Dendritic cell treated with granulocyte-macrophage colony-stimulating factor and Interleukin-4, amounts not matched to agents 40 ng/mL and 50 ng/mL, for 4 days (primary cell): ENCODE data around the gene AFTPH.
"Not testable (repeated sequence)": the region's sequence is repeated elsewhere in the genome, so short reads cannot be mapped to it uniquely, and the experiment has no call there.

Experiments used
- H3K27ac Mint-ChIP-seq: one replicate; pipeline ENCODE4 v1.8.0; 2022; ENCODE audit warnings: mild to moderate bottlenecking, mixed read lengths
- H3K27me3 Mint-ChIP-seq: one replicate; pipeline ENCODE4 v1.8.0; 2022; ENCODE audit warnings: mild to moderate bottlenecking, mixed read lengths
- H3K36me3 Mint-ChIP-seq: one replicate; pipeline ENCODE4 v1.8.0; 2022; ENCODE audit warnings: low read depth, mixed read lengths
- H3K4me1 Mint-ChIP-seq: one replicate; pipeline ENCODE4 v1.8.0; 2022; ENCODE audit warnings: low read depth, mixed read lengths
- H3K4me3 Mint-ChIP-seq: one replicate; pipeline ENCODE4 v1.8.0; 2022; ENCODE audit warnings: mild to moderate bottlenecking, moderate library complexity, mixed read lengths
- H3K9me3 Mint-ChIP-seq: one replicate; pipeline ENCODE4 v1.8.0; 2022; ENCODE audit warnings: mixed read lengths
- intact Hi-C: fragments of 100-400 bp; cut with micrococcal nuclease; formaldehyde crosslinking; loops from one replicate; pipeline ENCODE4 v1.15.0; 2022

Gene AFTPH

DNA sequence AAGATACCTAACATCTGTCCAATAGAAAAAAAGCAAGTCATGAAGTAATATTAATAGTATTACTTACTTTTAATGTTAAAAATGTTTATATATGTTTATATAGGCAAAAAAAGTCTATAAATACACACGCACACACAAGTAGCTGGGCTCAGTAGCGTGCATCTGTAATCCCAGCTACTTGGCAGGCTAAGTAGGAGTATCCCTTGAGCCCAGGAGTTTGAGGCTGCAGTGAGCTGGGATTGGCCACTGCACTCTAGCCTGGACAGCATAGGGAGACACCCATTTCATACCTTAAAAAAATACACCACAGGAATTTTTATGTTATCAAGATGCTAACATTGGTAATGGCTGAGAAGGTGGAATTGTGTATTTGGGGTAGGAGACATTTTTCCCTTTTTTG, 17.4 kb upstream of the AFTPH start:
- intact Hi-C loops: no loop called here
- no peak overlapping the region for H3K4me3 Mint-ChIP-seq
- H3K36me3 Mint-ChIP-seq: no peaks in the 10 kb centered on the region
- H3K4me1 Mint-ChIP-seq: peaks cover 18% of the 10 kb centered on the region
- H3K9me3 Mint-ChIP-seq: no peaks in the 10 kb centered on the region
- H3K27me3 Mint-ChIP-seq: peaks cover 2% of the 10 kb centered on the region
- H3K27ac Mint-ChIP-seq: no peak overlapping the region

DNA sequence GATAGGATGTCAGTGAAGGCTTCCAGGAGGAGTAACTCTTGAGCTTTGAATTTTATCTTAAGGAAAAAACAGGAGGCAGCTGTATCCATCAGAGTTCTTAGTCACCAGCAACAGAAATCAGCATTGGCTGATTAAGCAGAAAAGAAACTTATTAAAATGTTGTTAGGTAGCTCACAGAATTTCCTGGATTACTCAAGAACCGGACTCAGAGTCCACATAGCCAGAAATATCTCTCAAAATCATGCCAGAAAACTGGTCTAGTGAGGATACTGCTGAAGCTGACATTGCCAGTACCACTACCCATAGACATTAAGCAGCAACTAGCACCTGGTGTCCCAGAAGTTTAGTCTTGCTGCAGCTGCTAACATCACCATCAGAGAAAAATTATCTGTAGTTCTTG, 10.1 kb upstream of the AFTPH start:
- intact Hi-C loops: no loop called here
- H3K36me3 Mint-ChIP-seq: no peaks in the 10 kb centered on the region
- no peaks in the 10 kb centered on the region for H3K4me1 Mint-ChIP-seq
- no peaks in the 10 kb centered on the region for H3K9me3 Mint-ChIP-seq
- no peaks in the 10 kb centered on the region for H3K27me3 Mint-ChIP-seq
- no peak overlapping the region for H3K4me3 Mint-ChIP-seq
- H3K27ac Mint-ChIP-seq: no peak overlapping the region

DNA sequence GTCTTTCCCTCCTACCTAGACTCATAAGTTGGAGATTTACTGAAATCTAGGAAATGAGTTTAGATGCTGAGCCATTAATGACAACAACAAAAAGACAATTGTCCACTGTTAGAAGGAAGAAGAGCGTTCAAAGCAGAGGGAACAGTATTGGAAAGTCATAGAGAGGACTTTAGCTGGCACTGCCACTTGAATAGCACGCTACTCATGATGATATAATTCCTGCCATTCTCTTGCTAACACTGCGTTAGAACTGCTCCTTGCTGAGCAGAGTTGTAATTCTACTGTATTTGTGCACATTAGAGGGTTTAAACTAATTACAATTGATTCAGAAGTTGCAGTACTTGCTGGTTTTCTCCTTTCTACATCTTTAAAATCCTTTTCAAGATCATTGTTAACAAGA, 9.0 kb upstream of the AFTPH start:
- H3K27me3 Mint-ChIP-seq: no peaks in the 10 kb centered on the region
- no peaks in the 10 kb centered on the region for H3K36me3 Mint-ChIP-seq
- H3K27ac Mint-ChIP-seq: no peak overlapping the region
- no peaks in the 10 kb centered on the region for H3K4me1 Mint-ChIP-seq
- no peak overlapping the region for H3K4me3 Mint-ChIP-seq
- H3K9me3 Mint-ChIP-seq: no peaks in the 10 kb centered on the region
- intact Hi-C loops: no loop called here

DNA sequence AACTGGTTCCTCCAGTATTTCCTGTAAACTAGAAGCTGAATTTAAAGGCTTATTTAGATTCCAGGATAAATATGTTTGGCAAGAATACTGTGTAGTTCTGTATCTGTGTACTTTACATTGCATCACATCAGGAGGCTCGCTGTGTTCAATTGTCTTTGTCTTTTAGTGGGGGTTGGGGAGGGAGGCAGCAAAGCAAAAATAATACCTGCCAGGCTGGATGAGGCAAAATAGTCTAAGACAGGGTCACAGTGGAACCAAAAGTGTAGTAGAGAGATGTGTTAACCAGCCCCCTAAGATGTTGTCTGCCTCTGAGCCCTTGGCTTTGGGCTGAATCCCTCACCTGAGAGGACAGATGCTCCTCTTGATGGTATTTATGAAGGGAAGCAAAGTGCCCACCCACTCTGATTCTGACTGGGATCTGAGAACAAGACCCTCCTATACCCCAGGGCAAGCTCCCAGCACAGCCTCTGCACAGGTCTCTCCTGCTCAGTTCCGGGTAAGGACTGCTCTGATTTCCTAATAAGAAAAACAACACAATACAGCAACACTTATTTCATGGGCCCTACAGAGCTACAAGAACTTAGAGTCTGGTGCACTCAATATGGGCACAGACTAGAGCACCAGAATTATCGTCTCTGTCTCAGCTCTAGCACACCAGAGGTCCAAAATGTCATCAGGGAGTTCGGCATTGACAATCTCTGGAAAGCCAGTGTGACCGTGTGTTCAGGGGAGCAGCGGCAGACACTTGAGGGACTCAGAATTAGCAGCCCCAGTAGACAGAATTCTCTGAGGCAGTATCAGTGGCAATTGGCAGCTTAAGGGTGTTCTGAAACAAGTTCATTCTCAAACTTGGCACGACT, 7.2 kb upstream of the AFTPH start:
- Mint-ChIP-seq H3K27ac (no peak overlapping the region), H3K36me3 (no peaks in the 10 kb centered on the region)

DNA sequence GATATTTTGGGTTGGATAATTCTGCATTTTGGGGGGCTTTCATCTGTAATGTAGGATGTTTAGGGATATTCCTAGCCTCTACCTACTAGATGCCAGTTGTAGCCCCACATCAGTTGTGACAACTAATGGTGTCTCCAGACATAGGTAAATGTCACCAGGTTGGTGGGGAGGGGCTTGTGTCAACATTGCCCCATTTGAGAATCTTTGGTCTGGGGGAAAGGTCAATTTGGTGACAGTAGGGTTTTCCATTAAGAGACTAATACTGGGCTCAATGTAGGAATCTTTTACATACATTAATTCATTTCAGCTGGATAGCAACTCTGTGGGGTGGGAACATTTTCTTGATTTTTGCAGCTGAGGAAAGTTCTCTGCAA, 6.6 kb upstream of the AFTPH start:
- Mint-ChIP-seq H3K9me3 (no peaks in the 10 kb centered on the region), H3K4me1 (no peaks in the 10 kb centered on the region), H3K36me3 (no peaks in the 10 kb centered on the region), H3K27me3 (no peaks in the 10 kb centered on the region), H3K4me3 (no peak overlapping the region), H3K27ac (no peak overlapping the region)
- intact Hi-C loops: no loop called here

More for the DNA sequence above, 7.2 kb upstream of the AFTPH start:
- no peaks in the 10 kb centered on the region for H3K4me1 Mint-ChIP-seq
- intact Hi-C loops: no loop called here
- H3K27me3 Mint-ChIP-seq: no peaks in the 10 kb centered on the region
- no peaks in the 10 kb centered on the region for H3K9me3 Mint-ChIP-seq
- H3K4me3 Mint-ChIP-seq: no peak overlapping the region

DNA sequence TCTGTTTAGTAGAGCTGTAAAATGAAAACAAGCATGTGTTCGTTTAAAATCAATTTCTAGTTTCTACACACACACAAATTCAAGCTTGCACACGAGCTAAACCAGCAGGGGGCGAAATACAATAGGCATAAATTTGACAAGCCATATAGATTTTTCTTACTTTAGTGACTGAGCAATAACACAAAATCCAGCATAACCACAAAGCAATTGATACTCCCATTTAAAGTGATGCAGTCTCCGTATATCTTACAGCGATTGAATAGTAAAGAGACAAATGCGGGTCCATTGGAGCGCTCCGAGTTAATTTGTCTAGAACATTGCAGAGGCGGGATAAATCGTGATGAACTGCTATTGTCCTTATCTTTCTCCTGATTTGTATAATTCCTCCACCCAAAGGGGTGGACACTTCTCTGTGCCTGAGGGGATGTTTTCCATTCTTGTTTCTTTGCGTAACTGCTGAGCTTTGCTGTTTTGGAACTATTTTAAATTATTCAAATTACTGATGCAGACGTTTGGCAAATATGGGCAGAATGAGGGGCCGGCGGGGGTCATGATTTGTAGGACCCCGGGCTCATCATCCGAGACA, 1.2 kb upstream of the AFTPH start:
- Mint-ChIP-seq H3K27me3 (no peaks in the 10 kb centered on the region), H3K27ac (peak overlapping the region; percentile 99), H3K4me1 (peaks cover 12% of the 10 kb centered on the region), H3K4me3 (peak overlapping the region; percentile 84), H3K36me3 (peaks cover 19% of the 10 kb centered on the region), H3K9me3 (no peaks in the 10 kb centered on the region)
- intact Hi-C loops: loop anchor here (2.0 to 5.0 kb wide), 3 partner anchors 40 to 229 kb away; no protein-coding TSS in a partner anchor

DNA sequence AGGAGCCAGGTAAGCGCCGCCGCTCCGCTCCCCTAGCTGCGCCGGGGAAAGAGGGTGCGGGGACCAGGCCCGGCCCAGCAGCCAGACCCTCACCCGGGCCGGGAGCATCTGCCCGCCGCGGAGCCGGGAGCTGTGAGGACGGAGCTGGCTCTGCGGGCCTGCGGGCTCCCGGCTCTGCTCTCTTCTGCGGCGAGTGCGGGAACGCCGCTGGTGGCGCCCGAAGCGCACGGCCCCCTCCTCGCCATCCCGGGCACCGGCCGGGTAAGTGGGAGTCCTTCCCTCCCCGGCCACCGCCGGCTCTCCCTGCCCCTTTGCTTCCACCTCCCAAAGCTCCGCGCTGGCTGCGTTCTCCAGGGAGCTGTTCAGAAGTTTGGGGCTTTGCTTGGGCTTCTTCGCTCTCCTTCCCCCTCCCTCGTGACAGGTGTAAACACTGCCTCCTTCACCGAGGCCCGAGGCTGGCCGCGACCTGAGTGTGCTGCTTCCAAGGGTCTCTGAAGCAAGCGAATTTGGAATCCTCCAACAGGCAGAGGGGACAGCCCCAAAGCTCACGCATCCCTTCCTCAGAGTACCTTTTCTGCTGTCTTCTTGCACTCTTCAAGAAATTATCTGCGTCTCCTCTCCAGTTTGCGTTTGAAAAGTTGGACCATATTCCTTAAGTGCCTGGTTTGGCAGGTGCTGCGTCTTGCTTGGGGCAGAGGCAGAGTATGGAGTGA, 632 bp downstream of the AFTPH start:
- intact Hi-C loops: loop anchor here (1.0 to 5.0 kb wide), 4 partner anchors 10 to 340 kb away; no protein-coding TSS in a partner anchor
- no peaks in the 10 kb centered on the region for H3K9me3 Mint-ChIP-seq
- peaks cover 32% of the 10 kb centered on the region for H3K36me3 Mint-ChIP-seq
- peak overlapping the region; percentile 99 for H3K27ac Mint-ChIP-seq
- no peaks in the 10 kb centered on the region for H3K27me3 Mint-ChIP-seq
- H3K4me3 Mint-ChIP-seq: peak overlapping the region; percentile 84
- H3K4me1 Mint-ChIP-seq: peaks cover 30% of the 10 kb centered on the region

DNA sequence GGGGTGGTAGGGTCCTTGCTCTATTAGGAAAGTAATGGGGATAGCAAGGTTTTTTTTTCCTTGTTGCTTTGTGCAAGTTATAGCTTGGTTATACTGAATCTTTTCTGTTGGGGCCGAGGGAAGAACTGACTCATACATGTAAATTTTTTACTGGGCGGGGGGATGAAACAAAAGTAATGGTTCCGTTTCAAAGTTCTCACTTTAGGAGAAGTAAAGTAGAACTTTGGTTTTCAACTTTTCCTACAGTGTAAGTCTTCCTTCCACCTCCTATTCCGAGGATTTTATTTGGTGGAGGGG, 1.1 kb downstream of the AFTPH start:
- intact Hi-C loops: loop anchor here (1.0 to 2.0 kb wide), 2 partner anchors 9 to 340 kb away; no protein-coding TSS in a partner anchor
- H3K4me1 Mint-ChIP-seq: peaks cover 32% of the 10 kb centered on the region
- H3K4me3 Mint-ChIP-seq: peak overlapping the region; percentile 84
- H3K27me3 Mint-ChIP-seq: no peaks in the 10 kb centered on the region
- H3K9me3 Mint-ChIP-seq: no peaks in the 10 kb centered on the region
- H3K36me3 Mint-ChIP-seq: peaks cover 32% of the 10 kb centered on the region
- peak overlapping the region; percentile 99 for H3K27ac Mint-ChIP-seq

DNA sequence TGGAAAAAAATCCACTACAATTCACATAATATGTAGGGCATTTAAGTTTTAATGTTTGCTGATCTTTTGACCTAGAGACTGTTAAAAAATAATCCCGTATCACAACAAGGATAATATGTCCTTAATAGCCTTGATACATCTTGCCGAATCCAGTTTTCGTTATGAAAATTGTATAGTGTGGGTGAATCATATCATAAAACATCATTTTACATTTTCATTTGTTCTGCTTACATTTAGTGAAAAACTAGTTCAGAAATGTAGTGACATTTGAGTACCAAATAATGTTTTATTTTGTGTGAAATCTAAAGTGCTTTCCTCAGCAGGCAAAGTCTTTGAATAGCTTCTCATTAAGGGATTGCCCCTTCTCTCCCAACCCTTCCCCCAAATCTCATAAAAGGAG, 1.9 kb downstream of the AFTPH start:
- intact Hi-C loops: no loop called here
- Mint-ChIP-seq H3K9me3 (no peaks in the 10 kb centered on the region), H3K4me1 (peaks cover 38% of the 10 kb centered on the region)

DNA sequence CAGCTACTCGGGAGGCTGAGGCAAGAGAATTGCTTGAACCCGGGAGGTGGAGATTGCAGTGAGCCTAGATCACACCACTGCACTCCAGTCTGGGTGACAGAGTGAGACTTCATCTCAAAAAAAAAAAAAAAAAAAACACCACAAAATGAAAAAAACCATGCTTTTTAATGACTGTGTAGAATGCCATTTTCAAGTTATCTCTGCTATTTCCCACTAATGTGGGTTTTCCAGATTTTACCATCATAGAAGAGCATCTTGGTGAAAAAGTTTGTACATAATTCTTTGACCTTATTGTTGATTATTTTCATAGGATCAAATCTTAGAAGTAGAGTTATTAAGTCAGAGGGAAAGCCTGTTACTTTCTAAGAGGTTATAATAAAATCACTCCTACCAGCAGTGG, 6.8 kb downstream of the AFTPH start:
- H3K27ac Mint-ChIP-seq, H3K27me3 Mint-ChIP-seq, intact Hi-C loops, H3K9me3 Mint-ChIP-seq: not testable (repeated sequence)
- H3K4me1 Mint-ChIP-seq: peaks cover 62% of the 10 kb centered on the region
- peaks cover 17% of the 10 kb centered on the region for H3K36me3 Mint-ChIP-seq
- H3K4me3 Mint-ChIP-seq: peak overlapping the region; percentile 6

More for the DNA sequence above, 1.9 kb downstream of the AFTPH start:
- no peaks in the 10 kb centered on the region for H3K27me3 Mint-ChIP-seq
- peak overlapping the region; percentile 84 for H3K4me3 Mint-ChIP-seq
- H3K27ac Mint-ChIP-seq: peak overlapping the region; percentile 99
- H3K36me3 Mint-ChIP-seq: peaks cover 32% of the 10 kb centered on the region

DNA sequence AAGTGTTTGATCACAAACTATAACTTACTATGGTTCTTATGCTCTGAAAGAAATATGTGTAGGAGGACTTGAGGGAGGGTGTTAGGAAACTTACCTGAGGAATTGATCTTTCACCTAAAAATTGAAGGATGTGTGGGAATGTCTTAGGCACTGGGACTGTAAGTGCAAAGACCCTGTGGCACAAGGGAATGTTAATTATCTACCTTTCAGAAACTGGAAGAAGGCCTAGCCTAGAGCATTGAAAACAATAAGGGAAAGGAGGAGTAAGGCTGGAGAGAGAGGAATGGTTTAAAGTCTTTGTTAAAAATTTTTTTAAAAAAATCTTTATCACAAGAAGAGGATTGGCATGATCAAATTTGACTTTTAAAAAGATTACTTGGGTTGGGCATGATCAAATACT, 7.9 kb downstream of the AFTPH start:
- intact Hi-C loops: no loop called here
- Mint-ChIP-seq H3K36me3 (peaks cover 21% of the 10 kb centered on the region), H3K4me3 (no peak overlapping the region), H3K9me3 (no peaks in the 10 kb centered on the region), H3K27me3 (no peaks in the 10 kb centered on the region), H3K4me1 (peaks cover 69% of the 10 kb centered on the region), H3K27ac (peak overlapping the region; percentile 35)

DNA sequence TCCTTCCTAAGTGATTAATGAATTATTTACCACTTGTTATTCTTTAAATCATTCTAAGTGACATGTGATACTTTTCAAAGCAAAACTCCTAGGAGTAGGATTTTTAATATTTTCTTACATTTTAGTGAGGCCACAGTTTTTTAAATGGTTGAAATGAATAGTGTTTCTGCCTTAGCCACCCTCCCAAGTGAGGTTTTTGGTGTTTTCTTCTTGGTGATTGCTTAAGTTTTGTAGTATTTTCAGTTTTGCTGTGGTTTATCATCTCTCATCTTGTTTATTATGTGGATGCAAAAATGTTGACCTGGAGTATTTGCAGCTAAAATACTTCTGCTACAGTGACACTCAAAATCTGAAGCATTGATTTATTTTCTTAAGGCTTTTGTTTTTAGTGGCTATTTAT, 9.8 kb downstream of the AFTPH start:
- peaks cover 14% of the 10 kb centered on the region for H3K36me3 Mint-ChIP-seq
- H3K4me3 Mint-ChIP-seq: no peak overlapping the region
- intact Hi-C loops: loop anchor here (1.0 kb wide), 1 partner anchor 9 kb away; no protein-coding TSS in a partner anchor
- peak overlapping the region; percentile 60 for H3K27ac Mint-ChIP-seq
- H3K9me3 Mint-ChIP-seq: no peaks in the 10 kb centered on the region
- H3K27me3 Mint-ChIP-seq: no peaks in the 10 kb centered on the region
- H3K4me1 Mint-ChIP-seq: peaks cover 56% of the 10 kb centered on the region

DNA sequence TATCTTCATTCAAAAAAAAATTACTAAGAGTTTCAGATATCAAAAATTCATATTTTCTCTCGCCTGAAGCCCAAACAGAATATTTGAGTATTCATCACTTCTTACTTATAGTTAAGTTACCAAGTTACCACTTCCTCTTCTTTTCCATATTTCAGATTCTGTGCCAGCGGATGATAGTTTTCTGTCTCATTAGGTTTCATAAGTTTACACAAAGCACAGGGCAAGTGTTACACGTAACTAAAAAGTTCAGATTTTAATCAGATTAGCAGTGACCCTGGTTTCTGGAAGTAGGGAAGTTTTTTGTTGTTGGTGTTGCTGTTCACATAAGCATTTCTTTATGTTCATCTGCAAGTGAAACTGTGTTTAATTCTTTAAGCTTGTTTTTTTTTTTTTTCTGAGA, 10.2 kb downstream of the AFTPH start:
- H3K27me3 Mint-ChIP-seq: no peaks in the 10 kb centered on the region
- H3K4me3 Mint-ChIP-seq: peak overlapping the region; percentile 61
- H3K36me3 Mint-ChIP-seq: peaks cover 9% of the 10 kb centered on the region
- intact Hi-C loops: loop anchor here (1.0 kb wide), 1 partner anchor 9 kb away; no protein-coding TSS in a partner anchor
- peak overlapping the region; percentile 60 for H3K27ac Mint-ChIP-seq
- no peaks in the 10 kb centered on the region for H3K9me3 Mint-ChIP-seq
- H3K4me1 Mint-ChIP-seq: peaks cover 54% of the 10 kb centered on the region

DNA sequence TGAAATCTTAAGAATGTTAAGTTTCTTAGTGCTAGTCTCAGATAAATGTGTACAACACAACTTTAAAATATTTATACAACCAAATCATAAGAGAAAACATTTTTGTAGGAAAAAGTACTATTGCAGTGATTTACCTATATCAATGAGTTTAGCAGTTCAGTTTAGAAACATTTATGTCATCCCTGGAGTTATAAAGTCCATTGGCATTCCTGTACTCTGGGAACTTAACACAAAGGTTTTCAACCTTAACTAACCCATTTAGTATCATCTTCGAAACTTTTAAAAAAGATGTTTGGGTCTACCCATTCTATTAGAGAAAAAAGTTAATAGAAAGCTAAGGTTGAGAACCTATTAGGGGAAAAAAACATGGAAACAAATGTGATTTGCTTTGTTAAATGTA, 10.9 kb downstream of the AFTPH start:
- Mint-ChIP-seq H3K27me3 (no peaks in the 10 kb centered on the region), H3K4me1 (peaks cover 54% of the 10 kb centered on the region), H3K27ac (no peak overlapping the region), H3K9me3 (no peaks in the 10 kb centered on the region), H3K36me3 (peaks cover 7% of the 10 kb centered on the region), H3K4me3 (no peak overlapping the region)
- intact Hi-C loops: no loop called here
